Upper lobe of right lung (tissue), 1 donor: ENCODE data around the gene SERPIND1. TPM values are rescaled to one million over a fixed set of nuclear protein-coding genes. Genes with fewer than 3 reads are reported as not detected.
A peak's percentile ranks its signal among the peaks of the same experiment; 100 is the strongest.

Source experiments
- ATAC-seq: fragments of 200-7000 bp; cut with Tn5 transposase; one replicate; pipeline ENCODE4 v1.9.1; 2020; ENCODE audit warnings: mild to moderate bottlenecking, moderate library complexity
- DNase-seq: peaks from one replicate; pipeline ENCODE4 v3.0.0-alpha.2; 2020
- H3K27ac ChIP-seq: fragments of 200-600 bp; one replicate; pipeline ENCODE4 v1.8.0; 2022
- H3K27me3 ChIP-seq: fragments of 200-600 bp; one replicate; pipeline ENCODE4 v1.8.0; 2022; ENCODE audit warnings: mild to moderate bottlenecking
- H3K36me3 ChIP-seq: fragments of 200-600 bp; one replicate; pipeline ENCODE4 v1.8.0; 2022
- H3K4me1 ChIP-seq: fragments of 200-600 bp; one replicate; pipeline ENCODE4 v1.8.0; 2022
- H3K4me3 ChIP-seq: fragments of 200-600 bp; one replicate; pipeline ENCODE4 v1.8.0; 2022; ENCODE audit warnings: mild to moderate bottlenecking
- H3K9me3 ChIP-seq: fragments of 200-600 bp; one replicate; pipeline ENCODE4 v1.8.0; 2022
- CTCF ChIP-seq: fragments of 200-600 bp; IDR thresholded peaks from one replicate; pipeline ENCODE4 v1.8.0; 2022; ENCODE audit warnings: antibody characterized with exemption
- intact Hi-C: fragments of 100-400 bp; cut with DNase I; formaldehyde crosslinking; loops from one replicate; pipeline ENCODE4 v1.11.0; 2022
- total RNA-seq: library from RNA; stranded (reverse); fragmentation: NEBNext Ultra II Directional; extraction: Animal tissue kit (Norgen Biotek cat#: 25700); gene quantifications from one replicate; pipeline ENCODE4 v1.2.1, GENCODE V29; 2021
- donor health status: DM: no; HTN: yes; CAD: no; lungs with severe emphysema.

SERPIND1 gene
- total RNA-seq, 1 donor from 2014 or later: 0.58 TPM

DNA sequence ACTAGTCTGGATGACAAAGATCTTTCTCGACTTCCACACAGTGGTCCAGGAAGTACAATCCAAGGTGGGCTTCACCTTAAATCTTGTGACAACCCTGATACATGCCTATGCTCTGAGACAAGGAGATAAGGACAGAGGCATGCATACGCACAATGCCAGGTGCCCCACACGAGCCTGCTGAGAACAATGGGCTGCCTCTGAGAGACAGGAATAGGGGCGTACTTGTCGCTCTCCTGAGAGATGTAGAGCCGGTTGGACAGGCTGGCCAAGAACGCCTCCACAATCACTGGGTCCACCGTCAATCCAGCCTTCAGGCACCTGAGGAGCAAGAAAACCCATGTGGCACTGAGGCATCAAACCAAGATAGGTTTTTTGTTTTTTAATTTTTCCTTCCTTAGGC lies 25.5 kb downstream of the SERPIND1 start:
- H3K36me3 ChIP-seq: peaks cover 94% of the 10 kb centered on the region
- H3K4me1 ChIP-seq: no peaks in the 10 kb centered on the region
- H3K4me3 ChIP-seq: no peak overlapping the region
- no peaks in the 10 kb centered on the region for H3K27me3 ChIP-seq
- no peaks in the 10 kb centered on the region for H3K9me3 ChIP-seq
- intact Hi-C loops: loop anchor here (10.0 kb wide), 1 partner anchor 55 kb away; the partner anchor contains the start of genes PI4KA and SNAP29
- no peak for ATAC-seq
- no peak overlapping the region for H3K27ac ChIP-seq
- no peak for DNase-seq
- TF ChIP-seq CTCF: no peak

GRCh38 chr22:20802452-20802851 lies 28.5 kb downstream of the SERPIND1 start:
- Histone ChIP-seq H3K4me3 (no peak overlapping the region), H3K36me3 (peaks cover 100% of the 10 kb centered on the region), H3K9me3 (no peaks in the 10 kb centered on the region), H3K4me1 (no peaks in the 10 kb centered on the region), H3K27me3 (no peaks in the 10 kb centered on the region), H3K27ac (no peak overlapping the region)
- ATAC-seq: no peak
- no peak for TF ChIP-seq CTCF
- intact Hi-C loops: no loop called here
- no peak for DNase-seq

GRCh38 chr22:20802922-20803553 lies 29.1 kb downstream of the SERPIND1 start:
- no peak overlapping the region for H3K4me3 ChIP-seq
- H3K36me3 ChIP-seq: peaks cover 99% of the 10 kb centered on the region
- ATAC-seq (no peak), DNase-seq (no peak)
- no peak for TF ChIP-seq CTCF
- no peaks in the 10 kb centered on the region for H3K9me3 ChIP-seq
- intact Hi-C loops: no loop called here
- H3K27me3 ChIP-seq: no peaks in the 10 kb centered on the region
- no peak overlapping the region for H3K27ac ChIP-seq
- H3K4me1 ChIP-seq: no peaks in the 10 kb centered on the region

- no peak overlapping the region for H3K27ac ChIP-seq
- H3K4me1 ChIP-seq: no peaks in the 10 kb centered on the region
- intact Hi-C loops: no loop called here
- peak; percentile 20 for TF ChIP-seq CTCF
- no peak overlapping the region for H3K4me3 ChIP-seq
- ATAC-seq: peak; percentile 45
- DNase-seq: no peak
- no peaks in the 10 kb centered on the region for H3K27me3 ChIP-seq
- no peaks in the 10 kb centered on the region for H3K9me3 ChIP-seq
- H3K36me3 ChIP-seq: peaks cover 98% of the 10 kb centered on the region
Measured at GRCh38 chr22:20803696-20804324, 29.9 kb downstream of the SERPIND1 start.

DNA sequence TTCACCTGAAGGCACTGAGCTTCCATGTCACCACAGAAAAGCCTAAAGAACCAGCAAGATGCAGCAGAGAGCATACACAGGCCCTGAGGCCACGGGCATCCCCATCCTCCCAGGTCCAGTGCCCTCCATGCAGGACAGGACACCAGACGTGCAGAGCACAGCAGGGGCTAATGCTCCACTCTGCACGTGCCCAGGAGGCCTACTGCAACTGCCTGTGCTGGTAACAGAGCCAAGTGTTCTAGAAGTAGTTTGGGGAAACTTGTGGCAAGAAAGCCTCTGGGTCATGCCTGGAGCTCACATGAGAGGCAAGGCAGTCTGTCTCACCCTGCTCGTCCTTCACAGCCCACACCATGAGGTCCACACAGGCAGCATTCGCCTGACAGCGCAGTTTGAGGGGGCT lies 30.7 kb downstream of the SERPIND1 start:
- no peak for DNase-seq
- ATAC-seq: no peak
- Histone ChIP-seq H3K27ac (no peak overlapping the region), H3K4me1 (no peaks in the 10 kb centered on the region), H3K9me3 (no peaks in the 10 kb centered on the region), H3K4me3 (no peak overlapping the region), H3K27me3 (no peaks in the 10 kb centered on the region), H3K36me3 (peaks cover 98% of the 10 kb centered on the region)
- no peak for TF ChIP-seq CTCF
- intact Hi-C loops: no loop called here
